OCI-LY3 (cell line): ENCODE measurements around the gene PFKFB3.

Experiments used
- EZH2phosphoT487 ChIP-seq: fragments of 200-600 bp; shearing (Covaris generic); IDR thresholded peaks from 2 replicates; pipeline ENCODE4 v1.6.1; 2018; ENCODE audit warnings: antibody characterized with exemption, mixed run types, low read depth
- TF ChIP-seq, protein P1 (sequence below): fragments of 200-600, 300-600 bp; sonication (generic); IDR thresholded peaks from 2 replicates; pipeline ENCODE4 v1.5.1; 2014; ENCODE audit warnings: antibody characterized with exemption, low read length, low read depth

DNA sequence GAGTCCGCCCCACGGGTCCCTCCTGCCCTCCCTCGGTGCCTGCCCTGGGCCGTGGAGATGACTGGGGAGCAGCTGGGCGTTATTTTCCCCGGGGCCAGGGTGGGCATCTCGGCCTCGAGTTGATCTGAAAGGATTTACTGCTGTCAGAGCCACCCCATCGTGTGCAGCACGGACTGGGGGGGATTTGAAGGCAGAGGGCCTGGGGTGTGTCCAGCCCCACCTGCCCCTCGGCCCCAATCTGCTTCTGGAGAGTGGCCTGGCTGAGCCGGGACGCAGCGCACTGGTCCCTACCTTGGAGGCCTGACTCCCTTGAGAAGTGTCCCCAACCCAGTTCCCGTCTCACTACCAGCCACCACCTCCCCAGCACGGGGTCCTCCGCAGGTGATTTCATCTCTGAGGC lies 24.2 kb upstream of the PFKFB3 start:
- TF ChIP-seq, protein P1, sequence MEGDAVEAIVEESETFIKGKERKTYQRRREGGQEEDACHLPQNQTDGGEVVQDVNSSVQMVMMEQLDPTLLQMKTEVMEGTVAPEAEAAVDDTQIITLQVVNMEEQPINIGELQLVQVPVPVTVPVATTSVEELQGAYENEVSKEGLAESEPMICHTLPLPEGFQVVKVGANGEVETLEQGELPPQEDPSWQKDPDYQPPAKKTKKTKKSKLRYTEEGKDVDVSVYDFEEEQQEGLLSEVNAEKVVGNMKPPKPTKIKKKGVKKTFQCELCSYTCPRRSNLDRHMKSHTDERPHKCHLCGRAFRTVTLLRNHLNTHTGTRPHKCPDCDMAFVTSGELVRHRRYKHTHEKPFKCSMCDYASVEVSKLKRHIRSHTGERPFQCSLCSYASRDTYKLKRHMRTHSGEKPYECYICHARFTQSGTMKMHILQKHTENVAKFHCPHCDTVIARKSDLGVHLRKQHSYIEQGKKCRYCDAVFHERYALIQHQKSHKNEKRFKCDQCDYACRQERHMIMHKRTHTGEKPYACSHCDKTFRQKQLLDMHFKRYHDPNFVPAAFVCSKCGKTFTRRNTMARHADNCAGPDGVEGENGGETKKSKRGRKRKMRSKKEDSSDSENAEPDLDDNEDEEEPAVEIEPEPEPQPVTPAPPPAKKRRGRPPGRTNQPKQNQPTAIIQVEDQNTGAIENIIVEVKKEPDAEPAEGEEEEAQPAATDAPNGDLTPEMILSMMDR: no peak
- no peak for TF ChIP-seq EZH2phosphoT487
